ENCODE results near the gene SGF29. TPM values are rescaled to one million over a fixed set of nuclear protein-coding genes. Genes with fewer than 3 reads are reported as not detected.
"Not testable (repeated sequence)": the region's sequence is repeated elsewhere in the genome, so short reads cannot be mapped to it uniquely, and the experiment has no call there.

The SGF29 gene
- total RNA-seq, 1 donor from 2014 or later = 20.2 TPM

- ATAC-seq (no peak), DNase-seq (ENCODE audit: missing footprints) (no peak)
- intact Hi-C loops (cut with DNase I) = no loop called here
Measured at GRCh38 chr16:28621481-28622155, 67.9 kb downstream of the SGF29 start.

- ATAC-seq = peak; percentile 32
- DNase-seq (ENCODE audit: missing footprints); intact Hi-C loops (cut with DNase I): not testable (repeated sequence)
Measured at GRCh38 chr16:28622532-28623171, 68.9 kb downstream of the SGF29 start.

- intact Hi-C loops (cut with DNase I) = no loop called here
Measured at GRCh38 chr16:28623172-28623711, 69.5 kb downstream of the SGF29 start.

GRCh38 chr16:28630905-28631304, 77.2 kb downstream of the SGF29 start:
- DNase-seq (ENCODE audit: missing footprints); ATAC-seq; intact Hi-C loops (cut with DNase I): not testable (repeated sequence)

More at GRCh38 chr16:28623172-28623711, 69.5 kb downstream of the SGF29 start:
- DNase-seq (ENCODE audit: missing footprints) (peak; percentile 71), ATAC-seq (peak; percentile 82)

GRCh38 chr16:28636093-28636823, 82.5 kb downstream of the SGF29 start:
- ATAC-seq; intact Hi-C loops (cut with DNase I); DNase-seq (ENCODE audit: missing footprints): not testable (repeated sequence)

- ATAC-seq; DNase-seq (ENCODE audit: missing footprints); intact Hi-C loops (cut with DNase I): not testable (repeated sequence)
Measured at GRCh38 chr16:28637765-28638164, 84.0 kb downstream of the SGF29 start, which contains the start of gene NPIPB8. TSS of gene NPIPB8 (plus strand) at chr16:28638065. CDS start at chr16:28638361, 296 bp downstream.

- DNase-seq (ENCODE audit: missing footprints); intact Hi-C loops (cut with DNase I); ATAC-seq: not testable (repeated sequence)
Measured at GRCh38 chr16:28638359-28638758, 84.6 kb downstream of the SGF29 start.

GRCh38 chr16:28639959-28640358, 86.2 kb downstream of the SGF29 start:
- DNase-seq (ENCODE audit: missing footprints); intact Hi-C loops (cut with DNase I); ATAC-seq: not testable (repeated sequence)

Other genes with a start within 250 kb of the SGF29 start
- 0.73 TPM for gene NPIPB6, start 190.4 kb upstream of the SGF29 start, total RNA-seq
- gene EIF3CL, start 150.1 kb upstream of the SGF29 start, total RNA-seq = 23.0 TPM
- gene NPIPB7, start 81.6 kb upstream of the SGF29 start, total RNA-seq = not detected
- gene CLN3, start 61.8 kb upstream of the SGF29 start, total RNA-seq = 14.8 TPM
- 0.51 TPM for gene APOBR, start 59.3 kb upstream of the SGF29 start, total RNA-seq
- gene IL27, start 47.1 kb upstream of the SGF29 start, total RNA-seq = not detected
- gene NUPR1, start 14.9 kb upstream of the SGF29 start, total RNA-seq = 49.6 TPM
- 1.8 TPM for gene SULT1A2, start 43.1 kb downstream of the SGF29 start, total RNA-seq
- 14.8 TPM for gene SULT1A1, start 56.1 kb downstream of the SGF29 start, total RNA-seq
- gene NPIPB8, start 84.1 kb downstream of the SGF29 start, total RNA-seq = not detected
- gene EIF3C, start 157.5 kb downstream of the SGF29 start, total RNA-seq = 357 TPM
- gene NPIPB9, start 197.9 kb downstream of the SGF29 start, total RNA-seq = not detected

Measured in Right ventricle myocardium inferior (tissue), 1 donor.